Kidney (tissue), 14 donors: ENCODE data around the gene DNAH17. TPM values are rescaled to one million over a fixed set of nuclear protein-coding genes. Genes with fewer than 3 reads are reported as not detected.

Experiments
- DNase-seq, 5 donors: peaks; one replicate each; pipeline ENCODE4 v3.0.0-alpha.2; 2013 to 2020
- FAIRE-seq: peaks from 2 replicates; lab custom pipeline; 2012; peaks lifted over from hg19 to GRCh38; lab: Jason Lieb, UNC
- H3K27ac ChIP-seq, 2 donors: one replicate each; pipeline ENCODE4 v1.7.0; 2013; ENCODE audit warnings: low read depth in 2 of 2, low read length in 2 of 2, inconsistent platforms in 1 of 2
- H3K27me3 ChIP-seq: one replicate; pipeline ENCODE4 v1.7.1; 2013; ENCODE audit warnings: low read length, inconsistent platforms; ENCODE audit not compliant: control insufficient read depth, insufficient read depth
- H3K36me3 ChIP-seq, 3 donors: one replicate each; pipeline versions ENCODE4 v1.7.0 to v1.7.1; 2013; ENCODE audit warnings: low read length in 3 of 3, control low read depth in 1 of 3, inconsistent platforms in 1 of 3; ENCODE audit not compliant: insufficient read depth in 3 of 3, control insufficient read depth in 2 of 3
- H3K4me1 ChIP-seq, 3 donors: one replicate each; pipeline versions ENCODE4 v1.7.0 to v1.7.1; 2013; ENCODE audit warnings: low read length in 3 of 3, inconsistent platforms in 1 of 3, low read depth in 1 of 3; ENCODE audit not compliant: control insufficient read depth in 2 of 3, insufficient read depth in 2 of 3
- H3K4me3 ChIP-seq, 3 donors: one replicate each; pipeline versions ENCODE4 v1.7.0 to v1.8.1; 2013; ENCODE audit warnings: low read length in 3 of 3, control low read depth in 1 of 3, inconsistent platforms in 1 of 3
- H3K9ac ChIP-seq, 3 donors: one replicate each; pipeline versions ENCODE4 v1.7.0 to v1.7.1; 2013; ENCODE audit warnings: low read length in 3 of 3, control low read depth in 1 of 3, inconsistent platforms in 1 of 3
- H3K9me3 ChIP-seq, 3 donors: one replicate each; pipeline versions ENCODE4 v1.7.0 to v1.7.1; 2013; ENCODE audit warnings: low read length in 3 of 3, control low read depth in 1 of 3, inconsistent platforms in 1 of 3; ENCODE audit not compliant: control insufficient read depth in 2 of 3, insufficient read depth in 1 of 3
- CTCF ChIP-seq: IDR thresholded peaks from 3 replicates; pipeline ENCODE4 v1.5.1; 2012; ENCODE audit warnings: mild to moderate bottlenecking, moderate library complexity, borderline replicate concordance; ENCODE audit not compliant: insufficient read depth; ENCODE audit errors: extremely low read depth
- intact Hi-C: fragments of 100-400 bp; cut with DNase I; formaldehyde crosslinking; loops from one replicate; pipeline ENCODE4 v1.11.1; 2022
- polyA plus RNA-seq: library from polyadenylated mRNA; stranded (reverse); fragments of 350-450 nt; fragmentation: Illumina TruSeq; extraction: RNeasy Lipid Tissue Mini Kit (QIAGEN cat#74804); gene quantifications from one replicate; pipeline ENCODE4 v1.2.3, GENCODE V29; 2014; ENCODE audit warnings: low read depth, low replicate concordance; ENCODE audit not compliant: insufficient read depth
- total RNA-seq: library from RNA; stranded (reverse); fragmentation: NEBNext Ultra II Directional; extraction: Animal tissue kit (Norgen Biotek cat#: 25700); gene quantifications from one replicate; pipeline ENCODE4 v1.2.1, GENCODE V29; 2021
- donor health status: control.
- donor health status: control.
- donor health status: control.
- donor health status: control.
- donor health status: control.
- donor health status: DM: yes; HTN: yes; CAD: no.
- donor health status: Normal renal cell carcinoma (clear cell type).

DNAH17 gene
- total and polyA plus RNA-seq, 2 donors from 2014 or later: 0.09 to 0.17 TPM

GRCh38 chr17:78541488-78542206, 35.5 kb downstream of the DNAH17 start:
- Histone ChIP-seq H3K27me3 (no peaks in the 10 kb centered on the region), H3K36me3 (no peaks in the 10 kb centered on the region), H3K9me3 (no peaks in the 10 kb centered on the region), H3K27ac (no peak overlapping the region), H3K4me3 (no peak overlapping the region), H3K9ac (no peak overlapping the region), H3K4me1 (no peaks in the 10 kb centered on the region)
- peak in 2 of 5 donors; percentile 7 to 23 for DNase-seq
- FAIRE-seq: no peak
- intact Hi-C loops: no loop called here
- no peak for TF ChIP-seq CTCF

GRCh38 chr17:78539781-78540180, 37.4 kb downstream of the DNAH17 start:
- Histone ChIP-seq H3K9ac (no peak overlapping the region), H3K4me1 (no peaks in the 10 kb centered on the region), H3K27ac (no peak overlapping the region), H3K27me3 (no peaks in the 10 kb centered on the region), H3K9me3 (no peaks in the 10 kb centered on the region), H3K4me3 (no peak overlapping the region), H3K36me3 (no peaks in the 10 kb centered on the region)
- FAIRE-seq: no peak
- intact Hi-C loops: no loop called here
- TF ChIP-seq CTCF: no peak
- DNase-seq: peak in 1 of 5 donors; percentile 32

GRCh38 chr17:78538033-78538776, 39.0 kb downstream of the DNAH17 start:
- Histone ChIP-seq H3K36me3 (no peaks in the 10 kb centered on the region), H3K27me3 (no peaks in the 10 kb centered on the region), H3K9ac (no peak overlapping the region), H3K4me3 (no peak overlapping the region), H3K9me3 (no peaks in the 10 kb centered on the region), H3K27ac (no peak overlapping the region), H3K4me1 (no peaks in the 10 kb centered on the region)
- intact Hi-C loops: no loop called here
- peak in 1 of 5 donors; percentile 10 for DNase-seq
- FAIRE-seq: no peak
- TF ChIP-seq CTCF: no peak
